Measurements from ENCODE around the gene PARN. TPM values are rescaled to one million over a fixed set of nuclear protein-coding genes. Genes with fewer than 3 reads are reported as not detected.

The PARN gene
- polyA plus RNA-seq, 3 donors: 18.4 to 24.4 (median 19.1) TPM

- H3K9me3 ChIP-seq (replicated peaks in 1 of 2; ENCODE audit: control insufficient read depth in 1 of 2, insufficient read depth in 1 of 2, low read length in 2 of 2): no peaks in the 10 kb centered on the region
- no peak overlapping the region for H3K27ac ChIP-seq (ENCODE audit: low read depth in 1 of 2, low read length in 2 of 2)
- peaks cover 64 to 87% of the 10 kb centered on the region in 2 donors for H3K36me3 ChIP-seq (replicated peaks in 1 of 2; ENCODE audit: control insufficient read depth in 1 of 2, insufficient read depth in 2 of 2, low read length in 2 of 2)
- Mint-ChIP-seq H3K36me3 (peaks cover 62 to 85% of the 10 kb centered on the region in 2 donors), H3K27me3 (ENCODE audit: low read depth in 3 of 3) (no peaks in the 10 kb centered on the region), H3K9me3 (no peaks in the 10 kb centered on the region), H3K4me1 (no peaks in the 10 kb centered on the region), H3K27ac (peak overlapping the region in 3 of 7 donors; percentile 5 to 57 (median 21)), H3K4me3 (no peak overlapping the region)
- intact Hi-C loops (cut with micrococcal nuclease): no loop called here
- H3K4me1 ChIP-seq (ENCODE audit: control insufficient read depth in 1 of 2, insufficient read depth in 2 of 2, low read length in 2 of 2): no peaks in the 10 kb centered on the region
- TF ChIP-seq, protein P1, sequence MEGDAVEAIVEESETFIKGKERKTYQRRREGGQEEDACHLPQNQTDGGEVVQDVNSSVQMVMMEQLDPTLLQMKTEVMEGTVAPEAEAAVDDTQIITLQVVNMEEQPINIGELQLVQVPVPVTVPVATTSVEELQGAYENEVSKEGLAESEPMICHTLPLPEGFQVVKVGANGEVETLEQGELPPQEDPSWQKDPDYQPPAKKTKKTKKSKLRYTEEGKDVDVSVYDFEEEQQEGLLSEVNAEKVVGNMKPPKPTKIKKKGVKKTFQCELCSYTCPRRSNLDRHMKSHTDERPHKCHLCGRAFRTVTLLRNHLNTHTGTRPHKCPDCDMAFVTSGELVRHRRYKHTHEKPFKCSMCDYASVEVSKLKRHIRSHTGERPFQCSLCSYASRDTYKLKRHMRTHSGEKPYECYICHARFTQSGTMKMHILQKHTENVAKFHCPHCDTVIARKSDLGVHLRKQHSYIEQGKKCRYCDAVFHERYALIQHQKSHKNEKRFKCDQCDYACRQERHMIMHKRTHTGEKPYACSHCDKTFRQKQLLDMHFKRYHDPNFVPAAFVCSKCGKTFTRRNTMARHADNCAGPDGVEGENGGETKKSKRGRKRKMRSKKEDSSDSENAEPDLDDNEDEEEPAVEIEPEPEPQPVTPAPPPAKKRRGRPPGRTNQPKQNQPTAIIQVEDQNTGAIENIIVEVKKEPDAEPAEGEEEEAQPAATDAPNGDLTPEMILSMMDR (IDR thresholded peaks at IDR 0.05): peak; percentile 60
- H4K20me1 ChIP-seq (ENCODE audit: insufficient read depth, low read length): no peaks in the 10 kb centered on the region
- no peaks in the 10 kb centered on the region for H3K27me3 ChIP-seq (ENCODE audit: control insufficient read depth in 2 of 2, insufficient read depth in 2 of 2, low read length in 2 of 2)
- H2AFZ ChIP-seq (ENCODE audit: insufficient read depth, low read depth, low read length, poor library complexity, severe bottlenecking): no peak overlapping the region
- 100% methylated on average over 1 of the region's 2 CpGs for WGBS (ENCODE audit: insufficient coverage)
- H3K4me2 ChIP-seq (replicated peaks; ENCODE audit: extremely low read depth, low read length, poor library complexity, severe bottlenecking): no peak overlapping the region
- DNase-seq: no peak
- H3K4me3 ChIP-seq (replicated peaks in 1 of 3; ENCODE audit: low read depth in 2 of 3, low read length in 3 of 3): no peak overlapping the region
- H3K79me2 ChIP-seq (ENCODE audit: insufficient read depth, low read length): no peaks in the 10 kb centered on the region
- no peak overlapping the region for H3K9ac ChIP-seq (ENCODE audit: insufficient read depth, low read length, poor library complexity, severe bottlenecking)
These were observed 29.9 kb downstream of the PARN start for GRCh38 chr16:14600164-14600563.

- Histone ChIP-seq H3K9me3 (replicated peaks in 1 of 2; ENCODE audit: control insufficient read depth in 1 of 2, insufficient read depth in 1 of 2, low read length in 2 of 2) (no peaks in the 10 kb centered on the region), H3K27ac (ENCODE audit: low read depth in 1 of 2, low read length in 2 of 2) (no peak overlapping the region), H3K79me2 (ENCODE audit: insufficient read depth, low read length) (no peaks in the 10 kb centered on the region), H3K4me3 (replicated peaks in 1 of 3; ENCODE audit: low read depth in 2 of 3, low read length in 3 of 3) (no peak overlapping the region), H4K20me1 (ENCODE audit: insufficient read depth, low read length) (no peaks in the 10 kb centered on the region), H3K9ac (ENCODE audit: insufficient read depth, low read length, poor library complexity, severe bottlenecking) (no peak overlapping the region), H2AFZ (ENCODE audit: insufficient read depth, low read depth, low read length, poor library complexity, severe bottlenecking) (no peak overlapping the region), H3K4me1 (ENCODE audit: control insufficient read depth in 1 of 2, insufficient read depth in 2 of 2, low read length in 2 of 2) (no peaks in the 10 kb centered on the region), H3K27me3 (ENCODE audit: control insufficient read depth in 2 of 2, insufficient read depth in 2 of 2, low read length in 2 of 2) (no peaks in the 10 kb centered on the region), H3K36me3 (replicated peaks in 1 of 2; ENCODE audit: control insufficient read depth in 1 of 2, insufficient read depth in 2 of 2, low read length in 2 of 2) (peaks cover 66 to 96% of the 10 kb centered on the region in 2 donors), H3K4me2 (replicated peaks; ENCODE audit: extremely low read depth, low read length, poor library complexity, severe bottlenecking) (no peak overlapping the region)
- no CpG with 5 or more reads among the region's 3 CpGs for WGBS (ENCODE audit: insufficient coverage)
- Mint-ChIP-seq H3K27ac (no peak overlapping the region), H3K27me3 (ENCODE audit: low read depth in 3 of 3) (no peaks in the 10 kb centered on the region), H3K36me3 (peaks cover 78 to 85% of the 10 kb centered on the region in 2 donors), H3K4me1 (no peaks in the 10 kb centered on the region), H3K4me3 (no peak overlapping the region), H3K9me3 (no peaks in the 10 kb centered on the region)
- DNase-seq: no peak
- TF ChIP-seq, protein P1 (IDR thresholded peaks at IDR 0.05): no peak
- intact Hi-C loops (cut with micrococcal nuclease): no loop called here
These were observed 43.3 kb downstream of the PARN start for GRCh38 chr16:14586637-14587305.

All from CD14-positive monocyte (primary cell).